H9 (cell line): ENCODE data around the gene RGP1. TPM values are rescaled to one million over a fixed set of nuclear protein-coding genes. Genes with fewer than 3 reads are reported as not detected.
A peak's percentile ranks its signal among the peaks of the same experiment; 100 is the strongest.

Source experiments
- DNase-seq: peaks from one replicate; pipeline ENCODE4 v3.0.0-alpha.2; 2017
- H2AFZ ChIP-seq: one replicate; pipeline ENCODE4 v1.6.1; 2013; ENCODE audit warnings: mild to moderate bottlenecking, low read length, control low read depth, moderate library complexity
- H2AK5ac ChIP-seq: 2 replicates; pipeline ENCODE4 v1.6.1; 2013; ENCODE audit warnings: low read length, control low read depth, mixed read lengths; ENCODE audit not compliant: insufficient read length
- H2BK120ac ChIP-seq: one replicate; pipeline ENCODE4 v1.6.1; 2013; ENCODE audit warnings: low read depth, mild to moderate bottlenecking, low read length, control low read depth, inconsistent platforms; ENCODE audit not compliant: poor library complexity, severe bottlenecking
- H2BK12ac ChIP-seq: 2 replicates; pipeline ENCODE4 v1.6.1; 2013; ENCODE audit warnings: low read length, control low read depth, mixed read lengths, low read depth; ENCODE audit not compliant: insufficient read length
- H2BK15ac ChIP-seq: 2 replicates; pipeline ENCODE4 v1.6.1; 2013; ENCODE audit warnings: low read depth, low read length, control low read depth
- H2BK20ac ChIP-seq: one replicate; pipeline ENCODE4 v1.6.1; 2013; ENCODE audit warnings: low read depth, mild to moderate bottlenecking, low read length, control low read depth, inconsistent platforms; ENCODE audit not compliant: poor library complexity, severe bottlenecking
- H2BK5ac ChIP-seq: 2 replicates; pipeline ENCODE4 v1.6.1; 2013; ENCODE audit warnings: low read length, control low read depth, mixed read lengths; ENCODE audit not compliant: insufficient read length
- H3K14ac ChIP-seq: 2 replicates; pipeline ENCODE4 v1.6.1; 2013; ENCODE audit warnings: low read length, control low read depth; ENCODE audit not compliant: insufficient read depth
- H3K18ac ChIP-seq: 2 replicates; pipeline ENCODE4 v1.6.1; 2013; ENCODE audit warnings: low read depth, mild to moderate bottlenecking, mixed read lengths, low read length, control low read depth; ENCODE audit not compliant: insufficient read length
- H3K23ac ChIP-seq: 2 replicates; pipeline ENCODE4 v1.6.1; 2013; ENCODE audit warnings: low read length, control low read depth, mixed read lengths, low read depth; ENCODE audit not compliant: insufficient read length
- H3K23me2 ChIP-seq: 2 replicates; pipeline ENCODE4 v1.6.1; 2013; ENCODE audit warnings: low read depth, mild to moderate bottlenecking, mixed read lengths, low read length, control low read depth; ENCODE audit not compliant: insufficient read length, poor library complexity, severe bottlenecking
- H3K27ac ChIP-seq: 2 replicates; pipeline ENCODE4 v1.5.1; 2013; ENCODE audit warnings: low read length, control low read depth, mixed read lengths, low read depth; ENCODE audit not compliant: insufficient read length
- H3K27me3 ChIP-seq: 2 replicates; pipeline ENCODE4 v1.6.1; 2013; ENCODE audit warnings: low read length, control low read depth, inconsistent platforms; ENCODE audit not compliant: insufficient read depth
- H3K4ac ChIP-seq: 2 replicates; pipeline ENCODE4 v1.6.1; 2013; ENCODE audit warnings: low read depth, mild to moderate bottlenecking, control low read depth, inconsistent platforms, low read length, moderate library complexity
- H3K4me1 ChIP-seq: 2 replicates; pipeline ENCODE4 v1.6.1; 2013; ENCODE audit warnings: low read length, control low read depth, inconsistent platforms; ENCODE audit not compliant: insufficient read depth
- H3K4me2 ChIP-seq: 2 replicates; pipeline ENCODE4 v1.6.1; 2013; ENCODE audit warnings: low read length, control low read depth, mixed read lengths; ENCODE audit not compliant: insufficient read length, insufficient read depth
- H3K56ac ChIP-seq: 2 replicates; pipeline ENCODE4 v1.6.1; 2013; ENCODE audit warnings: low read depth, mild to moderate bottlenecking, mixed read lengths, low read length, control low read depth; ENCODE audit not compliant: insufficient read length
- H3K79me1 ChIP-seq: 2 replicates; pipeline ENCODE4 v1.6.1; 2013; ENCODE audit warnings: low read depth, mild to moderate bottlenecking, moderate library complexity, low read length, control low read depth, inconsistent platforms; ENCODE audit not compliant: insufficient read depth, poor library complexity, severe bottlenecking
- H3K79me2 ChIP-seq: 2 replicates; pipeline ENCODE4 v1.6.1; 2013; ENCODE audit warnings: low read length, control low read depth, inconsistent platforms; ENCODE audit not compliant: insufficient read depth
- H3K9ac ChIP-seq: 2 replicates; pipeline ENCODE4 v1.6.1; 2013; ENCODE audit warnings: low read length, control low read depth, mixed read lengths; ENCODE audit not compliant: insufficient read length; ENCODE audit errors: extremely low read depth
- H3K9me3 ChIP-seq: one replicate; pipeline ENCODE4 v1.6.1; 2013; ENCODE audit warnings: low read depth, low read length, inconsistent platforms; ENCODE audit not compliant: control insufficient read depth
- H3T11ph ChIP-seq: one replicate; pipeline ENCODE4 v1.6.1; 2013; ENCODE audit warnings: mild to moderate bottlenecking, low read length, control low read depth, inconsistent platforms
- H4K20me1 ChIP-seq: one replicate; pipeline ENCODE4 v1.6.1; 2013; ENCODE audit not compliant: control insufficient read depth, insufficient read length, insufficient read depth
- H4K5ac ChIP-seq: 2 replicates; pipeline ENCODE4 v1.6.1; 2013; ENCODE audit warnings: low read depth, mild to moderate bottlenecking, mixed read lengths, low read length, control low read depth; ENCODE audit not compliant: insufficient read length
- H4K8ac ChIP-seq: replicated peaks from 2 replicates; pipeline ENCODE4 v1.6.1; 2013; ENCODE audit warnings: low read length, control low read depth, mixed read lengths, low read depth; ENCODE audit not compliant: insufficient read length
- H4K91ac ChIP-seq: 2 replicates; pipeline ENCODE4 v1.6.1; 2013; ENCODE audit warnings: low read depth, mild to moderate bottlenecking, moderate library complexity, mixed read lengths, low read length, control low read depth; ENCODE audit not compliant: insufficient read length
- H3K27ac Mint-ChIP-seq, 3 experiments: 2 replicates in 2 of 3; 3 replicates in 1 of 3; pipeline ENCODE4 v1.8.0; 2020 to 2021; ENCODE audit warnings: mixed read lengths in 3 of 3, mild to moderate bottlenecking in 1 of 3, moderate library complexity in 1 of 3
- H3K27me3 Mint-ChIP-seq: 2 replicates; pipeline ENCODE4 v1.8.0; 2021; ENCODE audit warnings: low read depth, mild to moderate bottlenecking, moderate library complexity, mixed read lengths
- H3K36me3 Mint-ChIP-seq, 3 experiments: 2 replicates in 2 of 3; 3 replicates in 1 of 3; pipeline ENCODE4 v1.8.0; 2020 to 2021; ENCODE audit warnings: low read depth in 3 of 3, mixed read lengths in 3 of 3; ENCODE audit not compliant: insufficient read depth in 1 of 3
- H3K4me1 Mint-ChIP-seq, 2 experiments: 2 replicates each; pipeline ENCODE4 v1.8.0; 2020; ENCODE audit warnings: mixed read lengths in 2 of 2
- H3K4me3 Mint-ChIP-seq, 2 experiments: 2 replicates in 1 of 2; 3 replicates in 1 of 2; pipeline ENCODE4 v1.8.0; 2020 to 2021; ENCODE audit warnings: mild to moderate bottlenecking in 2 of 2, mixed read lengths in 2 of 2, moderate library complexity in 1 of 2
- H3K9me3 Mint-ChIP-seq, 2 experiments: 2 replicates in 1 of 2; 3 replicates in 1 of 2; pipeline ENCODE4 v1.8.0; 2020; ENCODE audit warnings: mild to moderate bottlenecking in 2 of 2, mixed read lengths in 2 of 2, moderate library complexity in 1 of 2
- WGBS: extraction: QIAGEN DNeasy Blood & Tissue Kit; methylation state at CpG from one replicate; pipeline ENCODE4 v1.1.7; 2013; ENCODE audit warnings: missing lambda C conversion rate, low lambda C conversion rate, mixed read lengths; ENCODE audit not compliant: insufficient read length; ENCODE audit errors: extremely low coverage; 5-methylcytosine and 5-hydroxymethylcytosine counted together
- total RNA-seq: library from RNA; stranded (reverse); gene quantifications from 2 replicates; pipeline ENCODE4 v1.2.1, GENCODE V29; 2021
- TF ChIP-seq, protein P1 (sequence below): fragments of 200-600 bp; sonication (generic); conservative IDR thresholded peaks from 3 replicates; pipeline ENCODE4 v1.8.0; 2021; ENCODE audit warnings: antibody characterized with exemption, mild to moderate bottlenecking

RGP1 gene
- total RNA-seq, 1 experiment from 2014 or later: 25.7 TPM

DNA sequence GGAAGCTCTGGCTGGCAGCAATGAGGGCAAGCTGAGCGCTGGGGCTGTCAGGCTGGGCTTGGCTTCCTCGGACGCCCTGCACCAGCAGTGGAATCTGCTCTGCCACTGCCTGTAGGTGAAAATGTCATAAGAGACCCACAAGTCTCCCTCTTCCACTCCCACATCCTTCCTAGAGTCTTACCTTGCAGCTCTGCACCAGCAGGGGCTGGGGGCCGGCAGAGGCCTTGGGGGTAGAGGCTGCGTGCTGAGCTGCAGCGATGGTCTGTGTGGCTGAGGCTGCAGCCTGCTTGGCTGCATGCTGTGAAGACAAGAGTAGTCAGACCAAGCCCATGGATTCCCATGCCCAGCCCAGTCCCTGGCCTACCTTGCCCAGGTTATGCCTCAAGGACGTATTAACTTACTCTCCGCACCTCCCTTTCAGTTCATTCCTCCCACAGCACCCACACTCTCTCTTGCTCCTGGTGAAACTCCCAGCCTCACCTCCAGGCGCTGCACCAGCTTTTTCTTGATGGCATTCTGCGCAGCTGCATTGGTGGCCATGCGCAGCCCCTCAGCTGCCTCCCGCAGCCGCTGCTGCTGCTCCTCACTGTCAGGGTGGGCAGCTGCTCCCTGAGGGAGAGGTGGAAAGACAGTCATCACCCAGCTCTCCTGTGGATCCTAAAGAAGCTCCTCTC, 34.4 kb upstream of the RGP1 start:
- peaks cover 58 to 94% (median 93%) of the 10 kb centered on the region in 3 experiments for H3K36me3 Mint-ChIP-seq
- Histone ChIP-seq H2BK20ac (no peak overlapping the region), H3K79me2 (no peaks in the 10 kb centered on the region), H4K20me1 (no peaks in the 10 kb centered on the region), H3K4ac (no peak overlapping the region), H3K23me2 (no peaks in the 10 kb centered on the region), H3K4me2 (no peak overlapping the region), H4K8ac (no peak overlapping the region), H4K5ac (no peak overlapping the region), H3K27me3 (no peaks in the 10 kb centered on the region), H3K27ac (no peak overlapping the region), H2BK5ac (no peak overlapping the region), H2AK5ac (no peak overlapping the region), H3K56ac (no peak overlapping the region), H3K4me1 (no peaks in the 10 kb centered on the region), H2AFZ (no peak overlapping the region), H2BK120ac (no peak overlapping the region), H4K91ac (no peak overlapping the region), H3K14ac (no peak overlapping the region), H3K9ac (no peak overlapping the region), H2BK12ac (no peak overlapping the region), H3K23ac (no peak overlapping the region), H3K79me1 (no peaks in the 10 kb centered on the region), H3K18ac (no peak overlapping the region), H2BK15ac (no peak overlapping the region), H3T11ph (no peak overlapping the region), H3K9me3 (no peaks in the 10 kb centered on the region)
- no peaks in the 10 kb centered on the region; the same call in 1 of the 2 replicates for H3K27me3 Mint-ChIP-seq
- peak overlapping the region; percentile 61 to 82 (median 72); a peak in 4 of 7 replicates for H3K27ac Mint-ChIP-seq
- TF ChIP-seq, protein P1, sequence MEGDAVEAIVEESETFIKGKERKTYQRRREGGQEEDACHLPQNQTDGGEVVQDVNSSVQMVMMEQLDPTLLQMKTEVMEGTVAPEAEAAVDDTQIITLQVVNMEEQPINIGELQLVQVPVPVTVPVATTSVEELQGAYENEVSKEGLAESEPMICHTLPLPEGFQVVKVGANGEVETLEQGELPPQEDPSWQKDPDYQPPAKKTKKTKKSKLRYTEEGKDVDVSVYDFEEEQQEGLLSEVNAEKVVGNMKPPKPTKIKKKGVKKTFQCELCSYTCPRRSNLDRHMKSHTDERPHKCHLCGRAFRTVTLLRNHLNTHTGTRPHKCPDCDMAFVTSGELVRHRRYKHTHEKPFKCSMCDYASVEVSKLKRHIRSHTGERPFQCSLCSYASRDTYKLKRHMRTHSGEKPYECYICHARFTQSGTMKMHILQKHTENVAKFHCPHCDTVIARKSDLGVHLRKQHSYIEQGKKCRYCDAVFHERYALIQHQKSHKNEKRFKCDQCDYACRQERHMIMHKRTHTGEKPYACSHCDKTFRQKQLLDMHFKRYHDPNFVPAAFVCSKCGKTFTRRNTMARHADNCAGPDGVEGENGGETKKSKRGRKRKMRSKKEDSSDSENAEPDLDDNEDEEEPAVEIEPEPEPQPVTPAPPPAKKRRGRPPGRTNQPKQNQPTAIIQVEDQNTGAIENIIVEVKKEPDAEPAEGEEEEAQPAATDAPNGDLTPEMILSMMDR: no peak
- H3K9me3 Mint-ChIP-seq: no peaks in the 10 kb centered on the region
- DNase-seq: no peak
- peaks cover 0 to 9% of the 10 kb centered on the region in 2 experiments; a peak in 2 of 4 replicates for H3K4me1 Mint-ChIP-seq
- no peak overlapping the region for H3K4me3 Mint-ChIP-seq
- no CpG with 5 or more reads among the region's 13 CpGs for WGBS
